ENCODE results near the gene GLS.

GRCh38 chr2:190987116-190987515 is 106.5 kb downstream of the GLS start:
- TF ChIP-seq, protein P1, sequence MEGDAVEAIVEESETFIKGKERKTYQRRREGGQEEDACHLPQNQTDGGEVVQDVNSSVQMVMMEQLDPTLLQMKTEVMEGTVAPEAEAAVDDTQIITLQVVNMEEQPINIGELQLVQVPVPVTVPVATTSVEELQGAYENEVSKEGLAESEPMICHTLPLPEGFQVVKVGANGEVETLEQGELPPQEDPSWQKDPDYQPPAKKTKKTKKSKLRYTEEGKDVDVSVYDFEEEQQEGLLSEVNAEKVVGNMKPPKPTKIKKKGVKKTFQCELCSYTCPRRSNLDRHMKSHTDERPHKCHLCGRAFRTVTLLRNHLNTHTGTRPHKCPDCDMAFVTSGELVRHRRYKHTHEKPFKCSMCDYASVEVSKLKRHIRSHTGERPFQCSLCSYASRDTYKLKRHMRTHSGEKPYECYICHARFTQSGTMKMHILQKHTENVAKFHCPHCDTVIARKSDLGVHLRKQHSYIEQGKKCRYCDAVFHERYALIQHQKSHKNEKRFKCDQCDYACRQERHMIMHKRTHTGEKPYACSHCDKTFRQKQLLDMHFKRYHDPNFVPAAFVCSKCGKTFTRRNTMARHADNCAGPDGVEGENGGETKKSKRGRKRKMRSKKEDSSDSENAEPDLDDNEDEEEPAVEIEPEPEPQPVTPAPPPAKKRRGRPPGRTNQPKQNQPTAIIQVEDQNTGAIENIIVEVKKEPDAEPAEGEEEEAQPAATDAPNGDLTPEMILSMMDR (IDR thresholded peaks at IDR 0.05; ENCODE audit: extremely low read depth in 1 of 2, insufficient read depth in 1 of 2, low read depth in 1 of 2, low read length in 2 of 2) = no peak
- no peak for TF ChIP-seq POLR2AphosphoS5 (IDR thresholded peaks at IDR 0.05; ENCODE audit: insufficient read depth, low read depth, low read length)
- TF ChIP-seq EZH2 (IDR thresholded peaks at IDR 0.05; ENCODE audit: borderline replicate concordance, low read depth, low read length, severe bottlenecking) = no peak
- TF ChIP-seq, protein P2, sequence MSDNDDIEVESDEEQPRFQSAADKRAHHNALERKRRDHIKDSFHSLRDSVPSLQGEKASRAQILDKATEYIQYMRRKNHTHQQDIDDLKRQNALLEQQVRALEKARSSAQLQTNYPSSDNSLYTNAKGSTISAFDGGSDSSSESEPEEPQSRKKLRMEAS (IDR thresholded peaks at IDR 0.05; ENCODE audit: insufficient read depth, insufficient read length) = no peak

Data from endothelial cell of umbilical vein (primary cell).